DMS53 (cell line): Measurements from ENCODE around the gene TMEM140.
A peak's percentile ranks its signal among the peaks of the same experiment; 100 is the strongest.
"Not testable (repeated sequence)": the region's sequence is repeated elsewhere in the genome, so short reads cannot be mapped to it uniquely, and the experiment has no call there.

ENCODE experiments used
- DNase-seq: peaks from one replicate; lab custom pipeline; 2025; lab: John Stamatoyannopoulos, UW

TMEM140 gene

DNA sequence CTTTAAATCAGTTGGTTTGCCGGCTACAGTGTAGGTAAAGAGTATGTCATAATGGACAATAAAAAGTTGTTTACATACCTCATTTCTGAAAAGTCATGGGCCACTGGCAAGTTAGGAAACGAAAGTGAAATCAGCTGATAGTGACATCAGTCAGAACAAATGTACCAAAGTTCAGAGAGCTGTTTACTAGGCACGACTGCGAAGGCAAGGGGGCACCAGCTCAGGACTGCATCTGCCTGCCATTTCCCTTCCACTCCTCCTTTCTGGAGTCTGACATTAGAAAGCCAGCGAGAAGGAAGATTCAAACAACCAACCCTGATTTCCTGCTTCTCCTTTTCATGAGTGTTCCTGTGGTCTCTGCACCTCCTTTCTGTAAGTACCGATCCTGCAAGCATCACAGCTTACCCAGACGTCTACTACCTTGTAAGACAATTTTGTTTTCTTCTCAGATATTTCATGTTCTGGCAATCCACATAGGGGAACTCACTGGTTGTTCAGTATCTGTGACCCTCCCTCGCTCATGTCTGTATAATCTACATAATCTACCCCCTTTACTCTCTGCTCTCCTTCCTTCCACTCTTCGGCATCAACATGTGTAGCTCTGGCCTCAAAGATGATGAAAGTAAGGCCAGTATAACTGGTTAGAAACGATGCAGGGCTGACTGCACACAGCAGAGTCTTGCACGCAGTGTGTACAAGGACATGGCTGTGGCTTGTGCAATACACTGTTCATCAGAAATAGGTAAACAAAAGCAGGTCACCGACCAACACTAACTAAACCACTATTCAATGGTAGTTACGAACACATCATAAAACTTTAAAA, at the start of gene TMEM140:
TSS of gene TMEM140 (plus strand) at position 174 of the 823 bp plus-strand sequence. CDS start 16,370 bp downstream, outside the sequence.
- peak; percentile 80 for DNase-seq

GRCh38 chr7:135098391-135098790, 49.5 kb upstream of the TMEM140 start:
- DNase-seq: no peak

DNA sequence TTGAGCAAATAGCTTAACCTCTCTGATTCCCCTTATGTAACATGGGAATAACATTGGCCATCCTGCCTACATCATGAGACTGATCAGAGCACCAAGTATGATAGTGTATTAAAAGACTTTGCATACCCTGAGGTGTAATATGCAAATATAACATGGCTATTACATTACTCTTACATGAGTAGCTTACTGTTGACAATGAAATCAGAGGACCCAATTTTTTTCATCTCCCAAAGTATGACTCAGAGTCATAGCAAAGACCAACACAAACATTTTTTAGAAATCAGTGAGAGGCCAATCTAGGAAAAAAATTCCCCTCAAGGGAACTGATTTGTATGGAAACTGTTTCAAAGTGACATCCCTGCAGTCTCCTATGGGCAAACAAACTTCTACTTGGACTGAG, 47.0 kb upstream of the TMEM140 start:
- DNase-seq: peak; percentile 39

DNA sequence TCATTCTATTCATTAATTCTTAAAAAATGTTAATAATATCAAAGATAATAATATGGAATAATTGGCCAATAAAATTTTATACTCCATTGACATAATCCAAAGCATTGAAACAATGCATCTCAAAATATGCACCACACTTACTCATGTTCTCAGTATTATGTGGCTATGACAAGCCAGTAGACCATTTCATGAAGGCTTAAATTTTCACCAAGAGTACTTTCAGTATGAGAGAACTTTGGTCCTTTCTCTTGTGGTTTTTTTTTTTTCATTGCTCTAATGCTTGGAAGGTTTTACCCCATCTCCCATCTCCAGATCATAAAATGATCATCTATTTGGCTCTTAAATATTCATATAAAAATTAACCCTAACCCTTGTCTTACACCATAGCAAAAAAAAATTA, 45.5 kb upstream of the TMEM140 start:
- no peak for DNase-seq

- DNase-seq: no peak
These were observed 38.3 kb upstream of the TMEM140 start for GRCh38 chr7:135109562-135109961.

GRCh38 chr7:135109976-135110375, 37.9 kb upstream of the TMEM140 start:
- no peak for DNase-seq

DNA sequence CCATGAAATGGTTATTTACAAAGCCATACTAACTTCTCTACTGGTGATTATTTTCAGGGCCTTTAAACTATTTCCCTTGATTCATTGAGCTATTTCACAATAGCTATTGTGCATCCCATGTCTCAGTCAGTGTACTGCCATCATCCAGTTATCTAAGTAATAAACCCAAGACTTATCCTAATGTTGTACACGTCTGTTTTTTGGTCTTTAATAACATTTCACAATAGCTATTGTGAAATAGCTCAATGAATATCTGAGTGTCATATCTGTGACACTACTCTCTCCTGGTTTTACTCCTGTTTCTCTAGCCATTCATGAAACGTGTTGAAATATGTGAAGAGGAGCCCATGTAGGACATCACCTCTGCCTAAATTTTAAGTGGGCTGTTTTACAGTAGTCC, 36.5 kb upstream of the TMEM140 start:
- DNase-seq: no peak

GRCh38 chr7:135114622-135115021, 33.2 kb upstream of the TMEM140 start:
- DNase-seq: no peak

DNA sequence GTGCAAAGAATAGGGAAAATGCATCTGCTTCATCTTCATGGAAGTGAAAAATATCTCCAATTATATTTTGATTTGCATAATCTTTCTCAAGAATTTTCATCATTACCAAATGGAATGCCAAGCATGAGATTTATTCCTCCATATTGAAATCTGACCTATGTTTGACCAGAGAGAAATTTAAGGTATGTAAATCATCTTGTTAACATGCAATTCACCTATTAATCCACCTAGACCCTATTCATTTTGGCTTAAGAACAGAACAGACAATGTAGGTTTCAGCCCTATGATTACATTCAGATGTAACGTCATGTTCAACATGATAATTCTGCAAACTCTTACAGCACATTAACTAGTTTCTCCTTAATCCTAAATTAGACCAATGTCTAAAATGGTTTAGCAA, 30.8 kb upstream of the TMEM140 start:
- DNase-seq: no peak

- DNase-seq: no peak
These were observed 26.0 kb upstream of the TMEM140 start for GRCh38 chr7:135121868-135122267.

DNA sequence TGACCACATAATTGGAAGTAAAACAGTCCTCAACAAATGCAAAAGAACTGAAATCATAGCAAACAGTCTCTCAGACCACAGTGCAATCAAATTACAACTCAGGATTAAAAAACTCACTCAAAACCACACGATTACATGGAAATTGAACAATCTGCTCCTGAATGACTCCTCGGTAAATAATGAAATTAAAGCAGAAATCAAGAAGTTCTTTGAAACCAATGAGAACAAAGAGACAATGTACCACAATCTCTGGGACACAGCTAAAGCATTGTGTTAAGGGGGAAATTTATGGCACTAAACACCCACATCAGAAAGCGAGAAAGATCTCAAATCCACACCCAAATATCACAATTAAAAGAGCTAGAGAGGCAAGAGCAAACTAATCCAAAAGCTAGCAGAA, 23.2 kb upstream of the TMEM140 start:
- not testable (repeated sequence) for DNase-seq

DNA sequence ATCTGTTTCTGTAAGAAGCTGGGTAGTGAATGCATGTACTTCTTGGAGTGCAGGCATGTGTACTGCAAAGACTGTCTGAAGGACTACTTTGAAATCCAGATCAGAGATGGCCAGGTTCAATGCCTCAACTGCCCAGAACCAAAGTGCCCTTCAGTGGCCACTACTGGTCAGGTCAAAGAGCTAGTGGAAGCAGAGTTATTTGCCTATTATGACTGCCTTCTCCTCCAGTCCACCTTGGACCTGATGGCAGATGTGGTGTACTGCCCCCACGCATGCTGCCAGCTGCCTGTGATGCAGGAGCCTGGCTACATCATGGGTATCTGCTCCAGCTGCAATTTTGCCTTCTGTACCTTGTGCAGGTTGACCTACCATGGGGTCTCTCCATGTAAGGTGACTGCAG, 18.9 kb upstream of the TMEM140 start:
- no peak for DNase-seq

DNA sequence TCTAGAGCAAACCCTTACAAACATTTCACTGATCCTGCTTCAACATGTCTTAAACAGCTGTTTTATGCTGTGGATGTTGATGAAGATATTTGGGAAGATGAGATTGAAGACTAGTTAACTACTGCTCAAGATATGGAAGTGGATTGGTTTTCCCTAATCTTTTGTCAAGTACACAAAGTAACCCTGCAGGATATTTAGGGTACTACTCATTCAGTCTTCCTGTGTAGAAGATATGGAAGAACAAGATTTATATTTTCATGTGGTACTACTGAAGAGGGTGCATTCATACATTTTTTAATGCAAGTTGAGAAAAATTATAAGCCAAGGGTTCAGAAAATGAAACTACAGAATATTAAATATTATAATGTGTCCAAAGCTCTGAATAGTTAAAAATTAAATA, 18.3 kb upstream of the TMEM140 start:
- DNase-seq: peak; percentile 14

- DNase-seq: no peak
These were observed 3.8 kb upstream of the TMEM140 start for GRCh38 chr7:135143885-135144668.

- no peak for DNase-seq
These were observed 452 bp upstream of the TMEM140 start for GRCh38 chr7:135147341-135147898.

DNA sequence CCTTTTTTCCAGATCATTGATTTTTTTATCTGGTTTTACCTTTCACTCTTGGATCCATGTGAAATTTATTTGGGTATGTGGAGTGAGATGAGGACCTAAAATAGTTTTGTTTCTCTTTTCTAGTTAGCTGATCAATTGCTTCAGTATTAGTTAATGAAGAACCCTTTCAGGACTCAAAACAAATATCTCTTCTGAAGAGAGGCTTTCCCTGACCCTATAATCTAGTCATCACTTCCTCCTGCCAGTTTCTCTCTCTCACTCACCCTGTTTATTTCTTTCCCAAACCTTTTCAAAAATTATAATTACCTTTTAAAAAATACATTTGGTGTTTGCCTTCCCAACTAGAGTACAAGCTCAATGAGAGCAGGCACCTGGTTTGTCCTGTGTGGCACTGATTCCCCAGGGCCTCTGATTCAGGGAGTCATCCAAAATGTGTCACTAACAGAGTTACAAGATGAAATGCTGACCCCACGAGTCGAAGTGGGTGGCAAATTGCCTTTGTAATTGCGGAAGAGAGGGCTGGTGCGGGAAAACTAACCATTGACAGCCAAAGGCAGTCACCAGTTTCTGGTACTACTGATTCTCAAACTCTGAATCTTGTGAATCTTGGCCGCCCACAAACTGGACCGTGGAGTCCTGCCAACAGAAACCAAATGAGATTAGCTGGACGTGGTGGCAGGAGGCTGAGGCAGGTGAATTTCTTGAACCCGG, 2.4 kb downstream of the TMEM140 start:
- DNase-seq: no peak

- no peak for DNase-seq
These were observed 3.3 kb downstream of the TMEM140 start for GRCh38 chr7:135151132-135151531.

- DNase-seq: no peak
These were observed 3.7 kb downstream of the TMEM140 start for GRCh38 chr7:135151533-135151932.

GRCh38 chr7:135152442-135152841, 4.6 kb downstream of the TMEM140 start:
- no peak for DNase-seq

- no peak for DNase-seq
These were observed 6.9 kb downstream of the TMEM140 start for GRCh38 chr7:135154734-135155133.

GRCh38 chr7:135156290-135156689, 8.4 kb downstream of the TMEM140 start:
- DNase-seq: no peak

DNA sequence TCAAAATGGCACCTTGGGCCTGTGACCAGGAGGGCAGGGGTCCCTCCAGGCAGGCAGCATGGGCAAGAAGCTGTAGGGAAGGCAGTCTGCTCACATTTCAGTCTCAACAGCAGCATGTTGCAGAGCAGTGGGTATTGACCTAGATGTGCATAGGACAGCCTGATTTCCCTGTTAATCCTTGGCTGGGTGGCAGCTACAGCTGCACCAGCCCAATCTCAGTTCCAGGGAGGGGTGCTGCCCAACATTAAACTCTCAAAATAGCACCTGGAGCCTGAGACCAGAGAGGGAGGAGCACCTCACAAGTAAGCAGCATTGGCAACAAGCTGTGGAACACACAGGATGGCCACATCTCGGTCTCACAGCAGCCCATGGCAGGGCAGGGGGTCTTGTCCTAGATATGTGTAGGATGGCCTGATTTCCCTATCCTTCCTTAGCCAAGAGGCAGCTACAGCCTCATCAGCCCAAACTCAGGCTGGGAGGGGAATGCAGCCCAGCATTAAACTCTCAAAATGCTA, 10.3 kb downstream of the TMEM140 start:
- no peak for DNase-seq
